SK-N-MC (cell line): ENCODE measurements around the gene ADRB1.

Experiments
- EZH2 ChIP-seq: fragments of 200-600 bp; sonication (generic); IDR thresholded peaks from one replicate; pipeline ENCODE4 v1.6.1; 2017; ENCODE audit warnings: antibody characterized with exemption
- FOXP2 ChIP-seq: optimal IDR thresholded peaks from 2 replicates; pipeline ENCODE3; 2011; ENCODE audit warnings: mild to moderate bottlenecking, moderate library complexity; ENCODE audit not compliant: insufficient read depth; ENCODE audit errors: extremely low read length, control extremely low read depth
- POLR2AphosphoS5 ChIP-seq: IDR thresholded peaks from 2 replicates; pipeline ENCODE4 v1.6.1; 2012; ENCODE audit warnings: mild to moderate bottlenecking, low read depth, low read length, borderline replicate concordance

DNA sequence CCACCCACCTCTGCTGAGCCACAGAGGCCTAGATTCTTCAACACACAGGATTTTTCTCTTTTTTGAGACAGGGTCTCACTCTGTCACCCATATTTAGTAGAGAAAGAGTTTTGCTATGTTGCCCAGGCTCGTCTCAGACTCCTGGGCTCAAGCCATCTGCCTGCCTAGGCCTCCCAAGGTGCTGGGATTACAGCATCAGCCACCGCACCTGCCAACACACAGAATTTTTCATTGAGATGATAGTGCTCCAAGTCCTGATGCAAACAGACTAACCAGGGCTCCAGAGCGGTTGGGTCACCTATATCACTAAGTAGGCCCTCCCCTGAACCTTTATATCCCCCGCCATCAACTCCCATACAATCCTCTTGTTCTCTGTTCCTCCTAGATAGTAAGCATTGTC is 24.4 kb upstream of the ADRB1 start:
- TF ChIP-seq EZH2 (no peak), POLR2AphosphoS5 (no peak), FOXP2 (no peak)
